ENCODE data around the gene FBXO10. TPM values are rescaled to one million over a fixed set of nuclear protein-coding genes. Genes with fewer than 3 reads are reported as not detected.
"Not testable (repeated sequence)": the region's sequence is repeated elsewhere in the genome, so short reads cannot be mapped to it uniquely, and the experiment has no call there.

FBXO10 gene
- total and polyA plus RNA-seq, 2 of the 8 experiments (the other 6 are each of a cell fraction or from before 2014, with no cell fraction given) = 13.1 to 13.9 TPM

DNA sequence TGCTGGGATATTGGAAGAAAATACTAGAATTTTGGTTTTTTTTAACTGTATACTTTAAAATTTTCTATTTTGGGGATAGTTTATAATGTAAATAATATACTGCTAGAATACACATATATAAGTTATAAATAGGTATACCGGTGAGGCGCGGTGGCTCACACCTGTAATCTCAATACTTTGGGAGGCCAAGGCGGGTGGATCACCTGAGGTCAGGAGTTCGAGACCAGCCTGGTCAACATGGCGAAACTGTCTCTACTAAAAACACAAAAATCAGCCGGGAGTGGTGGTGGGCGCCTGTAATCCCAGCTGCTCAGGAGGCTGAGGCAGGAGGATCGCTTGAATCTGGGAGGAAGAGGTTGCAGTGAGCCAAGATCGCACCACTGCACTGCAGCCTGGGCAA lies 61.8 kb downstream of the FBXO10 start:
- not testable (repeated sequence) for H3K4me2 ChIP-seq (ENCODE audit: insufficient read depth in 1 of 2, low read depth in 2 of 2, low read length in 2 of 2); H3K9ac ChIP-seq (replicated peaks in 1 of 4; ENCODE audit: extremely low read depth in 1 of 4, low read depth in 3 of 4, low read length in 3 of 4); DNase-seq (ENCODE audit: low read depth in 1 of 2, low spot score in 2 of 2); H2AFZ ChIP-seq (ENCODE audit: low read length); H2BK20ac ChIP-seq (ENCODE audit: low read length); H3K27me3 ChIP-seq (replicated peaks in 1 of 4; ENCODE audit: control insufficient read depth in 3 of 4, extremely low read depth in 1 of 4, insufficient read depth in 3 of 4, low read length in 3 of 4); H4K20me1 ChIP-seq (replicated peaks in 1 of 2; ENCODE audit: control insufficient read depth in 1 of 2, insufficient read depth in 2 of 2, low read length in 2 of 2); H2AK5ac ChIP-seq (ENCODE audit: low read depth, low read length); H2BK120ac ChIP-seq (replicated peaks; ENCODE audit: low read depth, low read length); H3K4me1 ChIP-seq (replicated peaks in 1 of 4; ENCODE audit: control insufficient read depth in 3 of 4, insufficient read depth in 4 of 4, low read length in 3 of 4); H3K36me3 ChIP-seq (ENCODE audit: control insufficient read depth in 2 of 4, insufficient read depth in 4 of 4, low read length in 3 of 4); H2BK15ac ChIP-seq (ENCODE audit: low read length); H3K23me2 ChIP-seq (ENCODE audit: low read depth, low read length); H2BK12ac ChIP-seq (ENCODE audit: low read depth, low read length); H3K4ac ChIP-seq (replicated peaks; ENCODE audit: insufficient read length, low read depth, low read length); H3K23ac ChIP-seq (ENCODE audit: insufficient read length); FAIRE-seq; H3K14ac ChIP-seq (ENCODE audit: insufficient read length); H3K4me3 ChIP-seq (ENCODE audit: extremely low read depth in 1 of 4, insufficient read depth in 2 of 4, low read depth in 3 of 4, low read length in 4 of 4); H4K5ac ChIP-seq (ENCODE audit: insufficient read length, low read depth, low read length); H2BK5ac ChIP-seq (ENCODE audit: low read depth, low read length); H3K9me3 ChIP-seq (ENCODE audit: insufficient read depth in 2 of 2, low read depth in 1 of 2, low read length in 1 of 2); H3K27ac ChIP-seq (ENCODE audit: low read depth, low read length); H3K79me1 ChIP-seq (ENCODE audit: low read depth, low read length); H3K18ac ChIP-seq (ENCODE audit: extremely low read depth, low read length); H4K8ac ChIP-seq (ENCODE audit: extremely low read depth, insufficient read depth, low read length); H3K56ac ChIP-seq (replicated peaks; ENCODE audit: insufficient read length, low read depth, low read length); H4K91ac ChIP-seq (replicated peaks; ENCODE audit: insufficient read length, low read length); H3K79me2 ChIP-seq (ENCODE audit: control insufficient read depth in 1 of 2, insufficient read depth in 2 of 2, low read length in 2 of 2)
- ChIA-PET CTCF (ENCODE audit: partially characterized antibody) (interaction anchor here (0.9 to 1.1 kb wide), 3 partner anchors 12 to 24 kb away, joined by 3 to 4 read pairs (median 3); no protein-coding TSS in a partner anchor), POLR2A (ENCODE audit: partially characterized antibody) (interaction anchor here (1.0 to 1.6 kb wide), 2 partner anchors 9 to 28 kb away, joined by 3 to 4 read pairs; partner anchors contain the start of gene POLR1E)
- WGBS, 2 experiments (ENCODE audit: extremely low coverage in 1 of 2, insufficient coverage in 1 of 2, insufficient read length in 1 of 2, insufficient replicate concordance in 2 of 2, low coverage in 1 of 2, low lambda C conversion rate in 2 of 2, missing lambda C conversion rate in 1 of 2) = 95% methylated on average over 10 of the region's 10 CpGs; no CpG with 5 or more reads in 1 of the 2 experiments
